GM18520 (cell line): ENCODE results near the gene SPINK1.
"Not testable (repeated sequence)": the region's sequence is repeated elsewhere in the genome, so short reads cannot be mapped to it uniquely, and the experiment has no call there.

ENCODE experiments used
- ATAC-seq: cut with Tn5 transposase; IDR thresholded peaks from one replicate; pipeline ENCODE4 v1.9.1; 2021; ENCODE audit not compliant: unreplicated experiment

SPINK1 gene

DNA sequence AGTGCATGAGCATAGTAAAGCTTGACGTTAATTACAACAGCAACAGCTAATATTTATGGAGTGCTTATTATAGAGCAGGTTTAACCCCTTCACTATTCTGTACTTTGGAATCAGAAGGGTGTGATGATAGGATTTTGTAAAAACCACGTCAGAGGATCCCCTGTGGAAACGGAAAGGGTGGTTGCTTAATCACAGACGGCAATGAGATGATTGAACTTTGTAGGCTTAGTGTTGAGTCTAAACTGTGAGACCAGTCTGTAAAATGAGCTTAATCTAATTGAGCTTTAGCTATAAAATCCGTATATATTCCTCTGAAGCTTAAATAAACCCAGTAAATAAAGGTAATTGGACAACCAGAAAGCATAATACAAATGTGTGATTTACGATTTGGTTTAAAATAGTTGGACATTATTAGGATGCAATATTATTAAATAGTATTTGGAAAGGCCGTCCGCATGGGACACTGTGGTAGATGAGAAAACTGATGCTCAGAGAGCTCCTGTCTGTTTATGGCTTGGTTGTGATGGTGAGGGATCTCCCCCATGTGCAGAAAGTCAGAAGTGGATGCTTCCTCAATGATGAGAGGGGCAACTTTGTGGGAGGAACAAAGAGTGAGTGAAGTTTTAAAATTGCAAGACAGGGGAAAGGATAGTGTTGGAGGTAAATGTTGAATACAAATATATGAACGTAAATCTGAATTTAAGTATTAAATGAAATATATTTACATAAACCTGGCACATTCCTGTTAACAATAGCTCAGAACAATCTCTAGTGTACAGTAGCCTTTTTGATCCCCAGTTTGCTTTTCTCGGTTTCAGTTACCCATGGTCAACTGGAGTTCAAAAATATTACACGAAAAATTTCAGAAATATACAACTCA lies 23.7 kb upstream of the SPINK1 start:
- ATAC-seq: no peak

DNA sequence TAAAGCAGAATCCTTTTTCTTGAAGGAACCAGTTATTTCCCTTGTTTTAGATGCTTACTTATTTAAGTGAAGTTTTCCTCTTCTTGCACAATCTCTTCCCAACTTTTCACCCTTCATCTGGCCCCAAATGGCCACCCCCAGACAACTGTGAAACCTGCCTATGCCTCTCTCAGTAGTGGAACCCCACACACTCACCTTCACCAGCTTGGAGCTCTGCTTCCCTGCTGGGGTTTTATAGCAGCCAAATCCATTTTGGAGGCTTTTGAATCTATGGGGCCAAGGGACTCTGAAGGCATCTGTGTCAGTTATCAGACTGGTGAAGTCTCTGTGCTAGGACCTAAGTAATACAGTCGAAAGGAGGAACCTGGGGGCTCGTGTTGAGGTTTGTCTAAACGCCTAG lies 22.9 kb upstream of the SPINK1 start:
- no peak for ATAC-seq

DNA sequence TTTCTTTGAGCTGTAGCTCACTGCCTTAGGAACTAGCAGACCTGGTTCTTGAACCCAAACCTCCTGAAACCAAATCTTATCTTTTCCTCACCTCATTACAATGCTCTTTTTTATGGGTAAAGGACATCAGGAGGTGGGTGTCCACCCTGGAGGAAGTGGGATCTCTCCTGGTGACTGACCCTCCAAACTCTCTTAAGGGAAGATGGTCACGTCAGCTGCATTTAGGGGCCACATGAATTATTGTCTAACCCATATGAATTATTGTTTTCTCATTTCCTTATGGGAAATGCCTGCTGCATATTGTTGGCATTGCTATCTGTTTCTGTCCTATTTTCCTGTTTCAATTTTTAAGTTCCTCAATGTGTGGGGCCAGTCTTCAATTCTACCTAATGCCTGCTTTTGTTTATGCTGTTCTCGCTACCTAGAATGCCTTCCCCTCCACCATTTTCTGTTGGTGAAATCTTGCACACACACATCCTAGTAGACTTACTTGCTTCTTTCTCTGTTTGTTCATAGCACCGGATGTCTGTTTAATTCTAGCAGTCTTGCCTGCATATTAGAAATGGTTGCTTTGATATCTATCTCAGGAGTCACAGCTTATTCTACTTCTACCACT lies 22.0 kb upstream of the SPINK1 start:
- no peak for ATAC-seq

DNA sequence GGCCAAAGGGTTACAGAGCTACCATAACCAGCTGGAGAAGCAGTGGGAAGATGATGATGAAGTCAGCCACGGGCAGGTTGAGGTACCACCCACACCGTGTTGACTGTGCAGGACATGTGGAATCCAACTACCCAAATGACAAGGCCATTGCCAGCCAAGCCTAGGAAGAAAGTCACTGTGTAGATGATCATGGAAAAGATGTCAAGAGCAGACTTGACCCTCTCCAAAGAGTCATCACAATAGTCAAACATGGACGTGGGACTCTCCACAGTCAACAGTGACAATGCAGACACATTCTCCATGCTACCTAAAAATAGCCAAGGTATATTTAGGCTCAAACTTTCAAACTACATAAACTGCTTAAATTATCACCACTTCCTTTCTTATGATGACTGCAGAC lies 20.9 kb upstream of the SPINK1 start:
- no peak for ATAC-seq

DNA sequence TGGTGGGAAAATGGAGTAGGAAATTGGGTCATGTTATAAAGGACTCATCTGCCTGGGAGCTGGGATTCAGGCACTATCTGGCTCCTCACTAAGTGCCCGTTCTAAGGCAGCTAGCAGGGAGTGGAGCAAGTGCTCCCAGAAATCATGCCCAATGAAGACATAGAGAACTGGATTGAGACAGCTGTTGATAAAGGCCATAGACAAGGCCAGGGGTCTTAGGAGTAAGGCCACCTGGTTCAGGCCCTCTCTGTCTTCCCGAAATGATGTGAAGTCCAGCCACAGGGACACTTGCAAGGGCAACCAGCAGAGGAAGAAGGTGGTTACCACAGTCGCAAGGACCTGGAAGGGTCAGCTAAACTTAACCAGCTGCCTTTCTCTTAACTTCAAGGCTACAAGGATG lies 20.1 kb upstream of the SPINK1 start:
- no peak for ATAC-seq

DNA sequence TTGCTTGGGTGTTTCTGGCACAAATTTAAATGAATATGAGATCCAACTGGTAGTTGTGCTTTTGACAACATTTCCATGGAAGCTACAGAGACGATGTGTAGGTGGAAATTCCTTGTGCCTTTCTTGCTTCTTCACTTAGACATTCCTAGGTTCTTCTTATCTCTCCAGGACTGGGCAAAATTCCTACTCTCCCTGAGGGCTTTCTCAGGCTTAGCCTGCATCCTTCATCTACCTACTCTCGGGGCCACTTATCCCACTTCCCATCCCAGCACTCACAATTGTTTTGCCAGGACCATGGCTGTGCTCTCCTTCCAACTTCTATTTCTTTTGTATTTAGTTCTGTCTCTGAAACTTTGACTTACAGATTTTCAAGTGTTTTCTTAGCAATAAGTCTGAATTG lies 17.8 kb upstream of the SPINK1 start:
- ATAC-seq: no peak

DNA sequence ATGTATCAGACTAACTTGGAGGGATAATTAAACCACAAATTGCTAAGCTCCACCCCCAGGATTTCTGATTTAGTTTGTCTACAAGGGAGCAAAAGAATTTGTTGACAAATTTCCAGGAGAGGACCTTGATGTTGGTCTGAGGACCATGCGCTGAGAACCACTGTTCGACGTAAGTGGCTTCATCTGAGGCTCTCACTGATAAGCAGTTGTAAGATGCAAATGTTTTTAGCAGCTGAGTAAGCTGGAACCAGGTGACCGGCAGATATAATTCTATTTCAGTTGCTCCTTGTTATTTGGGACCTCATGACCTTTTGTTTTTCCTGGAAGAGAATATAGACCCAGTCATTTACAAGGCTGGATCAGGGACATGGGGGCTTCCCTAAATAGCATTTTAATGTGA lies 14.1 kb upstream of the SPINK1 start:
- ATAC-seq: no peak

DNA sequence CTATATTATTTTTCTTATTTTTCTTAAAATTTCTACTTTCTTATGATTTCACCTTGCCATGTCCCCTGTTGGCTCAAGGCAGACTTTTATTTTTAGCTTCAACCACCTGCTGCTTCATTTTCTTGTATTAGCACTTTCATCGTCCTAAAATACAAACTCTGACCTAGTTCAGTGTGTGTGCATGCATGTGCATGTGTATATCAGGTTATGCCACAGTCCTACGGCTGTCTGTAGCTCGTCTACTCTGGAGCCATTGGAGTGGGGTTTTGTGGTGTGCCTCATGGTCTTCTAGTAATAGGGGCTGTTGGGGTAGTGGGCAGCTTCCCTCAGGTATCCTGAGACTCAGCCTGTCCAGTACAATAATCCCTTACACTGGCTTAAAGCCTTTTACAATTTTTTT lies 13.4 kb upstream of the SPINK1 start:
- ATAC-seq: no peak

DNA sequence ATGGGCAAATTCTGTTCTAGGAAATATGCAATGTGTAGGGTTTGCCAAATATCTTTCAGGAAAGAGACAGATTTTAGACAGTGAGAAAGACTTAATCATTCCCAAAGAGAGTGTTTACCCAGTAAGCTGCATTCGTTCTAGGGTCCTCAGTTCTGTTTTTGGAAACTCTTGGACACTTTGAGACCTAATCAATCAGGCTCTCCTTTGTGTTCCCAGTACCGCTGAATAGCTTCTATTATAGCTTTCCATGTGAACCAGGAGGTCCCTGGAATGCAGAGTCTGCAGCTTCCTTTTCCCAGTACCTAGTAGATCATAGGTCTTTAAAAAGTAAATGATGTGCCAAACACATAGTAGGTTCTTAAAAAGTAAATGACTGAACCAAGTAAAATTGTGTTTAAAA lies 11.4 kb upstream of the SPINK1 start:
- ATAC-seq: no peak

DNA sequence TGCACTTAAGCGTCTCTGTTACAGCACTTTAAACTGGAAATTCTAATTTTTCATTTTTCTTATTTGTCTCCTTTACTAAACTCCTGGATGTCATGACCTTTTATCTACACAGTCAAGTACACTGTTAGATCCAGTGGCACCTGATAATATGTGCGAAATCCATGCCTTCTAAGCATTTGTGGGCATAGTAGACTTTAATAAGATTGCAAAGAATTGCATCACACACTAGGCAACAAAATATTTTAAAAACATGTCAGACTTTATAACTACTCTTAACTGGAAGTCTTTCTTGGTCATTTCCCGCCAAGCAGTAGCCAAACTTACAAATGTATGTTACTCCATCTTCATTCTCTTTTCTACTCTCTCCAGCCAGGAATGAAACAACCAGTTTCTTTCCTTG lies 5.0 kb upstream of the SPINK1 start:
- no peak for ATAC-seq

DNA sequence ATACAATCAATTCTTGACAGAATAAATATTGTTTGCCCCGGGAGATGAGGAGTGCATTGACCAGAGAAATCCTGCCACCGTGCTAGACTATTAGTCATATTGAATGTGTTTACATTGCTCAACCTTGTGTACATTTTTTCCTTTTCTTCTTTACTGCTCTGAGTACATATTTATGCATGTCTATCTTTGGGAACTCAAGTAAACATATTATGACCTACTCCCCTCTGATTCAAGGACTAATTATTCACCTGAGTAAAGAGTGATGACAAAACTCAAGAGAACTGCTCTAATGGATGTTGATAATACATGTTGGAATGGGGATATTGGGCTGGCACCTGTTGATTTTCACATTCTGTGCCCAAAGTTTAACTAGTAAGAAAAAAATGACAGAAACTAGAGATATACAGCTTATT lies 3.9 kb upstream of the SPINK1 start:
- no peak for ATAC-seq

DNA sequence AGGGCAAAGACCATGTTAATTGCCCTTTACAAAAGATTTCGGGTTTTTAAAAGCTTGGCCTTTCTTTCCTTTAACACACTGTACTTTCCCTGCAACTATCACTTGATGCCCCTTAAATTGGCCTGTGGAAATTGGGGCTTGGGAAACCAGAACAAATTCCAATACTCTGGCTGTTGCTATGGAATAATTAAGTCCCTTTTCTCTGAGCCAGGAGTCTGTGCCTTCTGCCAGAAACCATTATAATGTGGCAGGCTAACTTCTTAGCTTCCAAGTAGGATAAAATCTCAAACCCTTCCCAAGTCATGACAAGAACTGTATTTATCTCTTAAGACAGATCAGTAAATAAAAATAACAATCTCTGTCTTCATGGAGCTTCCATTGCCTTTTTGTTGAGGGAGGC lies 1.1 kb upstream of the SPINK1 start:
- ATAC-seq: no peak

DNA sequence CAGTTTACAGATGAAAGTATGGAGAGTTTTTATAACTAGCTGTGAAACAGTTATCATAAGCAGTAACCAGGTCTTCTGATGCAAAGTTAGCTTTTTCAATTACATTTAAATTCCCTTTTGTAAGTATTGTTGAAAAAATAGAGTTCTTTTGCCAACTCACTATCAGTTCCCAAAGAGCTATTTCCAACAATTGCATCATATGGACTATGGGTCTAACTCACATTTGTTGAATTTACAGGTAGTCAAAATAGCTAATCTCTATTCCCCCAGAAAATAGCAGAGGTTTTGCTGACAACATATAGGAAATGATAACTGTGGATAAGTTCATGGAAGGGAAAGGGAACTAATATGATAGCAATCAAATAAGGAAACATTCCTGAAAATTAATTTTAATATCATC lies 1.4 kb downstream of the SPINK1 start:
- ATAC-seq: no peak

DNA sequence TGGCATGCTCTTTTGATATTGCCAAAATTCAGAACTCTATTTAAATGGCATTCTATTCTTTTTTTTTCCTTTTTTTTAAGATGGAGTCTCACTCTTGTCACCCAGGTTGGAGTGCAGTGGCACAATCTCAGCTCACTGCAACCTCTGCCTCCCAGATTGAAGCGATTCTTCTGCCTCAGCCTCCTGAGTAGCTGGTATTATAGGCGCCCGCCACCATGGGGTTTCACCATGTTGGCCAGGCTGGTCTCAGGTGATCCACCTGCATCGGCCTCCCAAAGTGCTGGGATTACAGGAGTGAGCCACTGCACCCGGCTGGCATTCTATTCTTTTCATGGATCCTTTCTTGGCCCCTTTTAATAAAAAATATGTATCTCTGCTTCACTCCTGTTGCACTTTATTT lies 4.5 kb downstream of the SPINK1 start:
- not testable (repeated sequence) for ATAC-seq

DNA sequence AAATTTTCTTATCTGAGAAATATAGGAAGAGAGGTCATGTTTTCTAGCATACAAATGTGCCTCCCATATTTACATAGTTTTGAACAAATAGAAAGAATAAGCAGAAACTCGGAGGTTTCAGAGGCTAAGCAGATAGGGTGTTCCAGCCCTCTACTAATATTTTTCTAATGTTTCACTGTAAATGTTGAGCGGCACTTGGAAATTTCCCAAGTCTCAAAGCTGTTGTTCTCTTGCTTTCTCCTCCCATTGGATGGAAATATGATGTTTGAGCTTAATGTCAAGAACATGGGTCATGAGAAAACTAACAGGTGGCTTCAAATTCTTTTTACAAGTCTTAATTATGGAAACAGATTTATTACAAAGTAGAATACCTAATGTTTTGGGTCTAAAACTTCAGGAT lies 5.1 kb downstream of the SPINK1 start:
- no peak for ATAC-seq

DNA sequence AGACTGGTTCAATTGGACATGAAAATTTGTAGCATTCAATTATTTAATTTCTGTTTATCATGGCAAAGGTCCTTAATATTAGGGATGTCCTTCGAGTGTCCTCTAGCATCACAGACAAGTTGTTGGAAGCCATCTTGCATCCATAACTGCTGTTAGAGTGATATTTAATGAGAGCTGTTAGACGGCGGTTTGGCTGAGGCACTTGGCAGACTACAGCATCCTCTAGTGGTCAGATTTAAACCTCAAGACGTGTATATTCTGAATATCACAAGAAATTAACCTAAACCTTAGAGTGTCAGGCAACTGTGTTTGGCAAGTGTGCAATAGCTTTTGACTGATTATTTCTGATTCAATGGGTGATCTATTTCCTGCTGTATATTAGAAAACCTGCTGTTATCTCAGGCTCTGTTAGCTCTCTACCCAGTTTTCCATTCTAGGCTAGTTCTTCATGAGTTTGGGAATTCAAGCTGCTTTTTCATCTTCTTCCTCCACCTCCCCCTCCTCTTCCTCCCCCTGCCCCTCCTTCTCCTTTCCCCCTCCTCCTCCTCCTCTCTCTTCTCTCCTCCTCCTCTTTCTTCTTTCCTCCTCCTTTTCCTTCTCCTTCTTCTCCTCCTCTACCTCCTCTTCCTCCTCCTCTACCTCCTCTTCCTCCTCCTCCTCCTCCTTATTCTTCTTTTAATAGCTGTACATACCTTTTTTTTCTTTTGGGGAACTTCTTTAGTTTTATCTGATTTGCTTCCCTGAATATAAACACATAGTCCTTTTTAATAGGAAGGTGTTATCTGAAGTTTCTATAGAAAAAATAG lies 8.6 kb downstream of the SPINK1 start:
- peak; percentile 82 for ATAC-seq

DNA sequence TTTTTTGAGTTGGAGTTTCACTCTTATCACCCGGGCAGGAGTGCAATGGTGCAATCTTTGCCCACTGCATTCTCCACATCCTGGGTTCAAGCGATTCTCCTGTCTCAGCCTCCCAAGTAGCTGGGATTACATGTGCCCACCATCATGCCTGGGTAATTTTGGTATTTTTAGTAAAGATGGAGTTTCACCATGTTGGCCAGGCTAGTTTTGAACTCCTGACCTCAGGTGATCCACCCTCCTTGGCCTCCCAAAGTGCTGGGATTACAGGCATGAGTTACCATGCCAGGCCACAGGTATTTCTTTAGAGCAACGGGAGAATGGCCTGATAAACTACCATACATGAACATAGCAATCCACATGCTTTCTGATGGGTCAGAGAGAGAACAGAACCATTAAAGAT lies 9.2 kb downstream of the SPINK1 start:
- not testable (repeated sequence) for ATAC-seq

DNA sequence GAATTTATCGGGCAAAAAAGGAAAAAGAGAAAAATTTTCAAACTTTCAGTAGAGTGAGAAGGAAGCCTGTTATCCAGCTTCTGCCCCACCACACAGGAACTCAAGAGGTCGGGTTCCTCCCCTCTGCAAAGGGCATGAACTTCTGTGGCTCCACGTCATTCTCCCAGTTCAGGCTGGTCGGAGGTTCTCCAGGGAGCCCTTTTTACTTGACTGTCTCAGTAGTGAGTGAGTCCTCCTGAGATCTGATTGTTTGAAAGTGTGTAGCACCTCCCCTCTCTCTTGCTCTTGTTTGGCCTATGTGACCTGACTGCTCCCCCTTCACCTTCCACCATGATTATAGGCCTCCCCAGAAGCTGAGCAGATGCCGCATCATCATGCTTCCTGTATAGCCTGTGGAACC lies 9.7 kb downstream of the SPINK1 start:
- ATAC-seq: no peak

DNA sequence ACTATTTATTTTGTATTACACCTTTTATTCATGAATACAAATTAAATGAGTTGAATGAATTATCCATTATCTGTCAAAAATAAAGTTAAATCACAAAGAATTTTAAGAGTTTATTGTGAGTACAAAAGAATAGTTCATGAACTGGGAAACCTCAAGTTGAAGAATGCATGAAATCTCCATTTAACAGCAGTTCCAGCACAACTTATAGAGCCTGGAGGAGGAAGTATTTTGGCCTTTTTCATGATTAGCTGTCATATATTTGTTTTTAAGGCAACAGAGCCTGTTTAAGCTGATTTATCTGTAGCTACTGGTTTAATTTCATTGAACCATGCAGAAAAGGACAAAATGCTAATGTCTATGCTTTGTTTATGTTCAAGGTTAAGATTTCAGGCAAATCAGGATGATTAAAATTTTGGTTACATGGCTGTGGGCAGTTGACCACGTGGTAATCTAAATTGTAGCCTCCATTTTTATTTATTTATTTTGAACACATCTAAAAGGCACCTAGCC lies 12.2 kb downstream of the SPINK1 start:
- no peak for ATAC-seq

DNA sequence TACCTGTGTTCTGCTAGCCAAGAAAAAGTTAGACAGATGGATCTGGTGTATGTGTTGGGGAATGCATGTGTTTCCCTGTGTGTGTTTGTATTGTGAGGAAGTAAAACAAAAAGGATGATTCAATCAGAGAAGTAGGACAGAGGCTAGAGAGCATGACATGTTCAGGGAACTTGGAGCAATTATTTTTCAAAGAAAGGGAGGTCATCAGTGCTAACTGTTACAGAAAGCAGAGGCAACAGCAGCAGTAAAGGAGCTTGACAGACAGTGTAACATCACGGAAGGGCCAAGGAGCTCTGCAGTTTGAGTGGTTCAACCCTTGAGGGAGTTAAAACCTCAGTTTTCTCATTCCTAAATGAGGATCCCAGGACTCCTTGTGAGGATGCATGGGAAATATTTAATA lies 13.2 kb downstream of the SPINK1 start:
- ATAC-seq: no peak

DNA sequence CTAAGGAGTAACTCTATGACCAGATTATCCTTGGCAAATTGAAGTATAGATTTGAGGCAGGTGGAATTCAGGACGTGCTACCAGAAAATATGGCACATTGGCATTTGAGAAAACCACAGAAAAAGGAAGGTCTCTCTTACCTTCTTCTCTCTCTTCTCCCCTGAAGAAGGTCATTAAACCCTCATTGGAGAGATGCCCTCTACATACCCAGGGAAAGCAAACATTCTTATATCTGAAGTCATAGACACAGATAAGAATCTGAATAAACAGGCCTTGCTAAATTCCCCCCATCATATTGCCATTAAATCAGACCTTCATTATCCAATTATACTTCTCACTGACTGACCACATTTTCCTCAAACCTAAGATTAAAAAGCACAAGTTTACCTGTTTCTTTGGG lies 17.8 kb downstream of the SPINK1 start:
- no peak for ATAC-seq
